NCI-H1048 (cell line): ENCODE results near the gene TRDMT1.
A peak's percentile ranks its signal among the peaks of the same experiment; 100 is the strongest.
"Not testable (repeated sequence)": the region's sequence is repeated elsewhere in the genome, so short reads cannot be mapped to it uniquely, and the experiment has no call there.

Source experiments
- DNase-seq: peaks from one replicate; lab custom pipeline; 2025; lab: John Stamatoyannopoulos, UW

Gene TRDMT1

GRCh38 chr10:17126327-17126726 lies 75.1 kb downstream of the TRDMT1 start:
- DNase-seq = no peak

- no peak for DNase-seq
Observed at GRCh38 chr10:17125206-17125893, 76.1 kb downstream of the TRDMT1 start.

GRCh38 chr10:17123961-17124360 lies 77.5 kb downstream of the TRDMT1 start:
- no peak for DNase-seq

GRCh38 chr10:17122726-17123661 lies 78.5 kb downstream of the TRDMT1 start:
- DNase-seq = peak; percentile 82

GRCh38 chr10:17122052-17122451 lies 79.4 kb downstream of the TRDMT1 start:
- DNase-seq = no peak

- no peak for DNase-seq
Observed at GRCh38 chr10:17120694-17121093, 80.8 kb downstream of the TRDMT1 start.

GRCh38 chr10:17119845-17120244 lies 81.6 kb downstream of the TRDMT1 start:
- no peak for DNase-seq

- no peak for DNase-seq
Observed at GRCh38 chr10:17116193-17116592, 85.3 kb downstream of the TRDMT1 start.

- DNase-seq = no peak
Observed at GRCh38 chr10:17115683-17116082, 85.8 kb downstream of the TRDMT1 start.

GRCh38 chr10:17114878-17115444 lies 86.5 kb downstream of the TRDMT1 start:
- not testable (repeated sequence) for DNase-seq

- DNase-seq = no peak
Observed at GRCh38 chr10:17113889-17114540, 87.5 kb downstream of the TRDMT1 start.

GRCh38 chr10:17113346-17113745 lies 88.1 kb downstream of the TRDMT1 start:
- no peak for DNase-seq

- no peak for DNase-seq
Observed at GRCh38 chr10:17112566-17112965, 88.9 kb downstream of the TRDMT1 start.

- DNase-seq = no peak
Observed at GRCh38 chr10:17109475-17110207, 91.8 kb downstream of the TRDMT1 start.

GRCh38 chr10:17109046-17109445 lies 92.4 kb downstream of the TRDMT1 start:
- DNase-seq = no peak

GRCh38 chr10:17106991-17107390 lies 94.5 kb downstream of the TRDMT1 start:
- no peak for DNase-seq

- DNase-seq = no peak
Observed at GRCh38 chr10:17101910-17102266, 99.6 kb downstream of the TRDMT1 start.

GRCh38 chr10:17101257-17101909 lies 100.1 kb downstream of the TRDMT1 start:
- no peak for DNase-seq

- DNase-seq = no peak
Observed at GRCh38 chr10:17100586-17100985, 100.9 kb downstream of the TRDMT1 start.

- no peak for DNase-seq
Observed at GRCh38 chr10:17098012-17098411, 103.5 kb downstream of the TRDMT1 start.
